T-helper 2 cell (primary cell): ENCODE measurements around the gene AUNIP.
A peak's percentile ranks its signal among the peaks of the same experiment; 100 is the strongest.

Source experiments
- DNase-seq, 5 experiments: peaks; one replicate each; pipeline versions ENCODE4 v3.0.0 to v3.0.0-alpha.2; 2012 to 2022

AUNIP gene

GRCh38 chr1:25807480-25808390 is 51.5 kb downstream of the AUNIP start:
- no peak for DNase-seq

- DNase-seq = no peak
Observed at GRCh38 chr1:25806418-25806817, 52.8 kb downstream of the AUNIP start.

GRCh38 chr1:25805863-25806225 is 53.4 kb downstream of the AUNIP start:
- no peak for DNase-seq

- no peak for DNase-seq
Observed at GRCh38 chr1:25804964-25805862, 54.0 kb downstream of the AUNIP start.

GRCh38 chr1:25804244-25804963 is 54.9 kb downstream of the AUNIP start:
- no peak for DNase-seq

GRCh38 chr1:25803368-25803767 is 55.9 kb downstream of the AUNIP start:
- DNase-seq = no peak

GRCh38 chr1:25802915-25803314 is 56.3 kb downstream of the AUNIP start:
- DNase-seq = peak in 1 of 5 experiments; percentile 79

- no peak for DNase-seq
Observed at GRCh38 chr1:25800703-25801377, 58.4 kb downstream of the AUNIP start.

GRCh38 chr1:25799935-25800702 is 59.1 kb downstream of the AUNIP start, which contains the start of gene SELENON:
Gene SELENON (plus strand): TSS chr1:25800193. CDS start chr1:25800231, 38 bp downstream.
- peak in 1 of 5 experiments; percentile 15 for DNase-seq

GRCh38 chr1:25799352-25799934 is 59.8 kb downstream of the AUNIP start:
- DNase-seq = no peak

GRCh38 chr1:25798666-25799351 is 60.4 kb downstream of the AUNIP start:
- no peak for DNase-seq

- DNase-seq = peak in 1 of 5 experiments; percentile 17
Observed at GRCh38 chr1:25797939-25798338, 61.3 kb downstream of the AUNIP start.

GRCh38 chr1:25796811-25797458 is 62.3 kb downstream of the AUNIP start:
- peak; percentile 66 to 84 (median 74) for DNase-seq

GRCh38 chr1:25795946-25796810 is 63.1 kb downstream of the AUNIP start:
- DNase-seq = peak in 3 of 5 experiments; percentile 25 to 70 (median 31)

- DNase-seq = no peak
Observed at GRCh38 chr1:25795211-25795610, 64.0 kb downstream of the AUNIP start.

GRCh38 chr1:25794325-25794724 is 64.9 kb downstream of the AUNIP start:
- DNase-seq = no peak

GRCh38 chr1:25793585-25794170 is 65.6 kb downstream of the AUNIP start:
- no peak for DNase-seq

- DNase-seq = no peak
Observed at GRCh38 chr1:25792115-25792514, 67.1 kb downstream of the AUNIP start.
